Stomach (tissue), 9 donors: ENCODE measurements around the gene CBARP. TPM values are rescaled to one million over a fixed set of nuclear protein-coding genes. Genes with fewer than 3 reads are reported as not detected.

Experiments used
- DNase-seq, 2 donors: peaks; one replicate each; pipeline versions ENCODE4 v3.0.0 to v3.0.0-alpha.2; 2013 to 2019
- H3K27ac ChIP-seq, 5 donors: fragments of 200-600 bp in 4 of 5; sonication (generic) in 4 of 5; one replicate each; pipeline ENCODE4 v1.5.1; 2013 to 2019; ENCODE audit warnings: mild to moderate bottlenecking in 1 of 5, moderate library complexity in 1 of 5
- H3K27me3 ChIP-seq, 3 donors: fragments of 200-600 bp; sonication (generic); one replicate each; pipeline ENCODE4 v1.5.1; 2017 to 2019; ENCODE audit warnings: mixed run types in 1 of 3
- H3K36me3 ChIP-seq, 4 donors: fragments of 200-600 bp; sonication (generic); 1 replicate in 3 of 4; 2 replicates in 1 of 4; pipeline ENCODE4 v1.5.1; 2016 to 2019
- H3K4me1 ChIP-seq, 4 donors: fragments of 200-600 bp; sonication (generic); one replicate each; pipeline ENCODE4 v1.5.1; 2016 to 2019
- H3K4me3 ChIP-seq, 4 donors: fragments of 200-600 bp; sonication (generic) in 3 of 4; one replicate each; pipeline ENCODE4 v1.5.1; 2016 to 2019; ENCODE audit warnings: mild to moderate bottlenecking in 1 of 4
- H3K9me3 ChIP-seq, 4 donors: fragments of 200-600 bp; sonication (generic); one replicate each; pipeline ENCODE4 v1.5.1; 2016 to 2019
- CTCF ChIP-seq, 7 experiments: fragments of 450-650 bp in 4 of 7; fragments of 200-600 bp in 3 of 7; sonication (generic) in 3 of 7; IDR thresholded peaks; one replicate each; pipeline ENCODE4 v1.5.1; 2016 to 2019; ENCODE audit warnings: antibody characterized with exemption in 7 of 7, control low read depth in 2 of 7, mild to moderate bottlenecking in 1 of 7
- EP300 ChIP-seq: sonication (generic); formaldehyde crosslinking; IDR thresholded peaks from one replicate; pipeline ENCODE4 v1.6.1; 2017; ENCODE audit warnings: antibody characterized with exemption
- POLR2A ChIP-seq, 4 donors: fragments of 450-650 bp; IDR thresholded peaks; one replicate each; pipeline ENCODE4 v1.6.1; 2016; ENCODE audit warnings: antibody characterized with exemption in 4 of 4, control low read depth in 2 of 4, mild to moderate bottlenecking in 1 of 4, moderate library complexity in 1 of 4
- POLR2AphosphoS5 ChIP-seq, 3 donors: sonication (generic); formaldehyde crosslinking; IDR thresholded peaks; one replicate each; pipeline ENCODE4 v1.6.1; 2016; ENCODE audit warnings: antibody characterized with exemption in 3 of 3
- WGBS, 5 donors: extraction: QIAGEN DNeasy Blood & Tissue Kit in 3 of 5; methylation state at CpG; one replicate each; pipeline versions ENCODE4 v1.1.5 to v1.1.7; 2013 to 2018; 5-methylcytosine and 5-hydroxymethylcytosine counted together
- intact Hi-C: fragments of 100-400 bp; cut with DNase I; formaldehyde crosslinking; loops from one replicate; pipeline ENCODE4 v1.15.1; 2023; ENCODE audit warnings: low total_unique reads
- polyA plus RNA-seq, 3 donors: library from polyadenylated mRNA; stranded (reverse); fragments of 200-250 nt; gene quantifications; one replicate each; pipeline ENCODE4 v1.2.3, GENCODE V29; 2013
- total RNA-seq, 5 donors: library from RNA; depleted of rRNA; stranded (reverse); fragments of >200 nt; gene quantifications; one replicate each; pipeline versions ENCODE4 v1.1.0 to v1.2.3, GENCODE V29; 2014 to 2016
- donor health status: healthy with polysubstance abuse.
- donor health status: Bipolar disorder and iron deficiency.
- donor health status: healthy.

CBARP gene
- total and polyA plus RNA-seq, 8 donors = 0.19 to 8.9 (median 0.78) TPM; not detected in 4

- Histone ChIP-seq H3K9me3 (no peaks in the 10 kb centered on the region), H3K27me3 (no peaks in the 10 kb centered on the region), H3K4me3 (no peak overlapping the region), H3K27ac (peak overlapping the region; percentile 47 to 87 (median 64)), H3K4me1 (peaks cover 14 to 68% (median 27%) of the 10 kb centered on the region in 4 donors), H3K36me3 (no peaks in the 10 kb centered on the region)
- intact Hi-C loops = loop anchor here (5.0 kb wide), 1 partner anchor 70 kb away; no protein-coding TSS in a partner anchor
- no peak for DNase-seq
- TF ChIP-seq POLR2A (IDR thresholded peaks at IDR 0.05) (no peak), POLR2AphosphoS5 (IDR thresholded peaks at IDR 0.05) (no peak), CTCF (IDR thresholded peaks at IDR 0.05) (no peak), EP300 (no peak)
- 90 to 94% (median 91%) methylated on average over 10 of the region's 10 CpGs for WGBS, 5 donors
Measured at GRCh38 chr19:1182068-1182467, 55.7 kb downstream of the CBARP start.

GRCh38 chr19:1181606-1182005 is 56.2 kb downstream of the CBARP start:
- TF ChIP-seq POLR2A (IDR thresholded peaks at IDR 0.05) (no peak), POLR2AphosphoS5 (IDR thresholded peaks at IDR 0.05) (peak in 2 of 3 donors; percentile 10 to 72)
- Histone ChIP-seq H3K36me3 (no peaks in the 10 kb centered on the region), H3K4me1 (peaks cover 14 to 69% (median 27%) of the 10 kb centered on the region in 4 donors), H3K27me3 (no peaks in the 10 kb centered on the region), H3K27ac (peak overlapping the region; percentile 47 to 87 (median 64)), H3K9me3 (no peaks in the 10 kb centered on the region), H3K4me3 (no peak overlapping the region)
- 26 to 65% (median 37%) methylated on average over 9 to 11 of the region's 11 CpGs for WGBS, 5 donors
- peak; percentile 86 for DNase-seq
- intact Hi-C loops = loop anchor here (5.0 kb wide), 1 partner anchor 69 kb away; no protein-coding TSS in a partner anchor

Other genes with a start within 250 kb of the CBARP start
- not detected for gene GRIN3B, start 237.6 kb downstream of the CBARP start, total RNA-seq
- gene GRIN3B, start 237.6 kb downstream of the CBARP start, polyA plus RNA-seq = under 1 TPM in 1 of 3 donors, not detected in 2; 0.03 TPM
- 100 to 1,000 TPM in 4 of 5 donors, 10 to 100 TPM in 1; 59.7 to 536 (median 338) TPM for gene TMEM259, start 216.9 kb downstream of the CBARP start, total RNA-seq
- 100 to 1,000 TPM in 1 of 3 donors, 10 to 100 TPM in 2; 60.5 to 199 (median 89.2) TPM for gene TMEM259, start 216.9 kb downstream of the CBARP start, polyA plus RNA-seq
- gene RNU6-2, start 216.5 kb downstream of the CBARP start, total RNA-seq = not detected
- gene RNU6-2, start 216.5 kb downstream of the CBARP start, polyA plus RNA-seq = not detected
- gene CNN2, start 211.4 kb downstream of the CBARP start, total RNA-seq = 10 to 100 TPM in 4 of 5 donors, 1 to 10 TPM in 1; 7.0 to 98.5 (median 56.4) TPM
- gene CNN2, start 211.4 kb downstream of the CBARP start, polyA plus RNA-seq = 10 to 100 TPM; 85.1 to 93.9 (median 91.8) TPM
- 100 to 1,000 TPM in 1 of 5 donors, 10 to 100 TPM in 3, 1 to 10 TPM in 1; 5.1 to 144 (median 38.8) TPM for gene ABCA7, start 197.9 kb downstream of the CBARP start, total RNA-seq
- gene ABCA7, start 197.9 kb downstream of the CBARP start, polyA plus RNA-seq = 10 to 100 TPM; 14.2 to 31.6 (median 22.0) TPM
- gene ARHGAP45, start 170.8 kb downstream of the CBARP start, total RNA-seq = 100 to 1,000 TPM in 1 of 5 donors, 10 to 100 TPM in 4; 14.3 to 211 (median 22.3) TPM
- 10 to 100 TPM; 12.2 to 15.4 (median 14.0) TPM for gene ARHGAP45, start 170.8 kb downstream of the CBARP start, polyA plus RNA-seq
- 100 to 1,000 TPM in 1 of 5 donors, 10 to 100 TPM in 4; 24.5 to 361 (median 40.6) TPM for gene POLR2E, start 142.6 kb downstream of the CBARP start, total RNA-seq
- 100 to 1,000 TPM; 109 to 128 (median 123) TPM for gene POLR2E, start 142.6 kb downstream of the CBARP start, polyA plus RNA-seq
- 100 to 1,000 TPM in 4 of 5 donors, 10 to 100 TPM in 1; 90.0 to 710 (median 158) TPM for gene GPX4, start 134.0 kb downstream of the CBARP start, total RNA-seq
- 100 to 1,000 TPM; 433 to 532 (median 509) TPM for gene GPX4, start 134.0 kb downstream of the CBARP start, polyA plus RNA-seq
- 10 to 100 TPM; 19.3 to 74.7 (median 63.5) TPM for gene SBNO2, start 63.7 kb downstream of the CBARP start, total RNA-seq
- 10 to 100 TPM; 16.3 to 36.1 (median 23.6) TPM for gene SBNO2, start 63.7 kb downstream of the CBARP start, polyA plus RNA-seq
- 100 to 1,000 TPM in 1 of 5 donors, 10 to 100 TPM in 4; 55.1 to 368 (median 82.3) TPM for gene STK11, start 32.2 kb downstream of the CBARP start, total RNA-seq
- gene STK11, start 32.2 kb downstream of the CBARP start, polyA plus RNA-seq = 10 to 100 TPM; 43.1 to 65.3 (median 48.8) TPM
- 100 to 1,000 TPM in 2 of 5 donors, 10 to 100 TPM in 3; 26.4 to 905 (median 37.9) TPM for gene ATP5F1D, start 3.7 kb upstream of the CBARP start, total RNA-seq
- 100 to 1,000 TPM; 355 to 508 (median 358) TPM for gene ATP5F1D, start 3.7 kb upstream of the CBARP start, polyA plus RNA-seq
- 100 to 1,000 TPM in 1 of 5 donors, 10 to 100 TPM in 4; 31.6 to 118 (median 54.6) TPM for gene MIDN, start 10.6 kb upstream of the CBARP start, total RNA-seq
- 10 to 100 TPM; 17.0 to 29.2 (median 21.0) TPM for gene MIDN, start 10.6 kb upstream of the CBARP start, polyA plus RNA-seq
- 100 to 1,000 TPM; 250 to 520 (median 327) TPM for gene CIRBP, start 31.3 kb upstream of the CBARP start, total RNA-seq
- 100 to 1,000 TPM; 307 to 686 (median 385) TPM for gene CIRBP, start 31.3 kb upstream of the CBARP start, polyA plus RNA-seq
- 100 to 1,000 TPM in 2 of 5 donors, 10 to 100 TPM in 2, 1 to 10 TPM in 1; 6.2 to 240 (median 23.7) TPM for gene FAM174C, start 37.5 kb upstream of the CBARP start, total RNA-seq
- gene FAM174C, start 37.5 kb upstream of the CBARP start, polyA plus RNA-seq = 100 to 1,000 TPM in 1 of 3 donors, 10 to 100 TPM in 2; 75.8 to 102 (median 80.3) TPM
- 10 to 100 TPM in 1 of 5 donors, under 1 TPM in 1, not detected in 3; 0.55 to 21.1 TPM for gene EFNA2, start 47.9 kb upstream of the CBARP start, total RNA-seq
- gene EFNA2, start 47.9 kb upstream of the CBARP start, polyA plus RNA-seq = under 1 TPM in 1 of 3 donors, not detected in 2; 0.15 TPM
- gene NDUFS7, start 145.9 kb upstream of the CBARP start, total RNA-seq = 100 to 1,000 TPM in 3 of 5 donors, 10 to 100 TPM in 2; 31.6 to 217 (median 102) TPM
- 100 to 1,000 TPM; 107 to 169 (median 138) TPM for gene NDUFS7, start 145.9 kb upstream of the CBARP start, polyA plus RNA-seq
- gene GAMT, start 163.5 kb upstream of the CBARP start, total RNA-seq = 10 to 100 TPM in 1 of 5 donors, 1 to 10 TPM in 2, not detected in 2; 2.6 to 15.6 (median 4.5) TPM
- gene GAMT, start 163.5 kb upstream of the CBARP start, polyA plus RNA-seq = 100 to 1,000 TPM in 1 of 3 donors, 10 to 100 TPM in 2; 26.8 to 102 (median 55.3) TPM
- 100 to 1,000 TPM in 1 of 5 donors, 10 to 100 TPM in 4; 21.4 to 124 (median 42.5) TPM for gene DAZAP1, start 169.6 kb upstream of the CBARP start, total RNA-seq
- 10 to 100 TPM; 55.9 to 68.1 (median 63.4) TPM for gene DAZAP1, start 169.6 kb upstream of the CBARP start, polyA plus RNA-seq
- 1,000 to 10,000 TPM in 4 of 5 donors, 100 to 1,000 TPM in 1; 428 to 2,471 (median 1,694) TPM for gene RPS15, start 200.4 kb upstream of the CBARP start, total RNA-seq
- 1,000 to 10,000 TPM; 2,846 to 4,539 (median 3,866) TPM for gene RPS15, start 200.4 kb upstream of the CBARP start, polyA plus RNA-seq
- 1 to 10 TPM in 2 of 5 donors, under 1 TPM in 2, not detected in 1; 0.58 to 3.5 (median 2.0) TPM for gene APC2, start 212.1 kb upstream of the CBARP start, total RNA-seq
- under 1 TPM; 0.10 to 0.31 (median 0.15) TPM for gene APC2, start 212.1 kb upstream of the CBARP start, polyA plus RNA-seq
- 10 to 100 TPM in 4 of 5 donors, 1 to 10 TPM in 1; 5.4 to 84.3 (median 21.3) TPM for gene C19orf25, start 241.2 kb upstream of the CBARP start, total RNA-seq
- 10 to 100 TPM; 25.4 to 34.9 (median 32.7) TPM for gene C19orf25, start 241.2 kb upstream of the CBARP start, polyA plus RNA-seq